ENCODE measurements around the gene UNC5A.

DNA sequence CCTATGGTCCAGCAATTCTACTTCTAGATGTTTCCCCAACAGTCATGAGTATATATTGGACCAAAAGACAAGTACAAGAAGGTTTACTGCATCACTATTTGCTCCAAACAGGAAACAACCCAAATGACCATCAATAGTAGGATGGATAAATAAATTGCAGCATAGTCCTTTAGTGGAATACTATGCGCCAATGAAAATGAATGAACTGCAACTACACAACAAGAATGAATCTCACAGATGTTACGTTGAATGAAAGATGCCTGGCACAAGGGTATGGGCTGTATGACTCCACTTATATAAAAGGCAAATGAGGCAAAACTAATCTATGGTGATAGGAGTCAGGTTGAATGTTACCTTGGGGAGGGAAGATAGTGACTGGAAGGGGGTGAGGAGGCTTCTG lies 48.6 kb upstream of the UNC5A start:
- TF ChIP-seq, protein P1, sequence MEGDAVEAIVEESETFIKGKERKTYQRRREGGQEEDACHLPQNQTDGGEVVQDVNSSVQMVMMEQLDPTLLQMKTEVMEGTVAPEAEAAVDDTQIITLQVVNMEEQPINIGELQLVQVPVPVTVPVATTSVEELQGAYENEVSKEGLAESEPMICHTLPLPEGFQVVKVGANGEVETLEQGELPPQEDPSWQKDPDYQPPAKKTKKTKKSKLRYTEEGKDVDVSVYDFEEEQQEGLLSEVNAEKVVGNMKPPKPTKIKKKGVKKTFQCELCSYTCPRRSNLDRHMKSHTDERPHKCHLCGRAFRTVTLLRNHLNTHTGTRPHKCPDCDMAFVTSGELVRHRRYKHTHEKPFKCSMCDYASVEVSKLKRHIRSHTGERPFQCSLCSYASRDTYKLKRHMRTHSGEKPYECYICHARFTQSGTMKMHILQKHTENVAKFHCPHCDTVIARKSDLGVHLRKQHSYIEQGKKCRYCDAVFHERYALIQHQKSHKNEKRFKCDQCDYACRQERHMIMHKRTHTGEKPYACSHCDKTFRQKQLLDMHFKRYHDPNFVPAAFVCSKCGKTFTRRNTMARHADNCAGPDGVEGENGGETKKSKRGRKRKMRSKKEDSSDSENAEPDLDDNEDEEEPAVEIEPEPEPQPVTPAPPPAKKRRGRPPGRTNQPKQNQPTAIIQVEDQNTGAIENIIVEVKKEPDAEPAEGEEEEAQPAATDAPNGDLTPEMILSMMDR (IDR thresholded peaks at IDR 0.05), result no peak
- no peak for TF ChIP-seq POLR2AphosphoS5 (IDR thresholded peaks at IDR 0.05; ENCODE audit: low read depth, low read length)
- TF ChIP-seq NRF1 (IDR thresholded peaks at IDR 0.05; ENCODE audit: low read depth, low read length), result no peak
- no peak for TF ChIP-seq EZH2phosphoT487 (IDR thresholded peaks at IDR 0.05; ENCODE audit: borderline replicate concordance, low read depth)
- no peak for TF ChIP-seq TAF1 (IDR thresholded peaks at IDR 0.05; ENCODE audit: borderline replicate concordance, low read depth, low read length)
